ENCODE measurements around the gene CHST3. TPM values are rescaled to one million over a fixed set of nuclear protein-coding genes. Genes with fewer than 3 reads are reported as not detected.

Gene CHST3
- total RNA-seq, 1 donor from 2014 or later, result 12.9 TPM

DNA sequence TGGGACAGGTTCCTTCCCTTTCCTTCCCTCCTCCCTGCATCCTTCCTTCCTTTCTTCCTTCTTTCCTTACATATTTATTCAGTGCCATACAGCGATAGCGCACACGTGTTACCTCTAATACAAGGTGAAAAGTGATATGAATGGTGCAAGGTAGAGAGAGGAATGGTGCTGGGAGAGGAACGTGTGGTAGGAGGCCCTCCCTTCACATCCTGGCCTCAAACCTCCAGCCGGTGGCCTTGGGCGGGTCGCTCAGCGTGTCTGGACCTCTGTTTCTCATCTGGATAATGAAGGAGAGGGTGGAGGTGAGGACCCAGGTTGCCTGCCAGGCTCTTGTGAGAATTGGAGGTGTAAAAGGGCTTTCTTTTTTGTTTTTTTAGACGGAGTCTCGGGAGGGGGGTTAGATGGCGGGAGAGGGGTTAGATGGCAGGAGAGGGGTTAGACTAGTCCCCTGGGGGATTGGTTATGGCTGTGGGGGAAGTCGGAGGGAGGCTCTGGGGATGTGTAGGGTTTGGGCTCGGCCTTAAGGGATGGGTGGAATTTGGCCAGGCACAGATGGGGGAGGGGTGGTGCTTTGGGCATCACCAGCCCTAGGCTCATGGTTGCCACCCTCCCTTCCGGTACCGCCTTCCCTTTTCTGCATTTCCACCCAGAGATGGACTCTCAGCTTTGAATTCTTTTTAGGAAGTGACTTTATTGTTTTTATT is 14.9 kb downstream of the CHST3 start:
- TF ChIP-seq, protein P1, sequence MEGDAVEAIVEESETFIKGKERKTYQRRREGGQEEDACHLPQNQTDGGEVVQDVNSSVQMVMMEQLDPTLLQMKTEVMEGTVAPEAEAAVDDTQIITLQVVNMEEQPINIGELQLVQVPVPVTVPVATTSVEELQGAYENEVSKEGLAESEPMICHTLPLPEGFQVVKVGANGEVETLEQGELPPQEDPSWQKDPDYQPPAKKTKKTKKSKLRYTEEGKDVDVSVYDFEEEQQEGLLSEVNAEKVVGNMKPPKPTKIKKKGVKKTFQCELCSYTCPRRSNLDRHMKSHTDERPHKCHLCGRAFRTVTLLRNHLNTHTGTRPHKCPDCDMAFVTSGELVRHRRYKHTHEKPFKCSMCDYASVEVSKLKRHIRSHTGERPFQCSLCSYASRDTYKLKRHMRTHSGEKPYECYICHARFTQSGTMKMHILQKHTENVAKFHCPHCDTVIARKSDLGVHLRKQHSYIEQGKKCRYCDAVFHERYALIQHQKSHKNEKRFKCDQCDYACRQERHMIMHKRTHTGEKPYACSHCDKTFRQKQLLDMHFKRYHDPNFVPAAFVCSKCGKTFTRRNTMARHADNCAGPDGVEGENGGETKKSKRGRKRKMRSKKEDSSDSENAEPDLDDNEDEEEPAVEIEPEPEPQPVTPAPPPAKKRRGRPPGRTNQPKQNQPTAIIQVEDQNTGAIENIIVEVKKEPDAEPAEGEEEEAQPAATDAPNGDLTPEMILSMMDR (IDR thresholded peaks at IDR 0.05; ENCODE audit: unreplicated experiment), result no peak
- peaks cover 43% of the 10 kb centered on the region for H3K4me1 Mint-ChIP-seq (ENCODE audit: low read depth)
- H3K9me3 Mint-ChIP-seq (ENCODE audit: low read depth), result no peaks in the 10 kb centered on the region
- no peaks in the 10 kb centered on the region for H3K36me3 Mint-ChIP-seq (ENCODE audit: insufficient read depth)
- DNase-seq (ENCODE audit: low spot score, unreplicated experiment), result no peak
- no peak overlapping the region for H3K27ac Mint-ChIP-seq
- no peak overlapping the region for H3K4me3 Mint-ChIP-seq (ENCODE audit: low read depth)
- no peaks in the 10 kb centered on the region for H3K27me3 Mint-ChIP-seq

DNA sequence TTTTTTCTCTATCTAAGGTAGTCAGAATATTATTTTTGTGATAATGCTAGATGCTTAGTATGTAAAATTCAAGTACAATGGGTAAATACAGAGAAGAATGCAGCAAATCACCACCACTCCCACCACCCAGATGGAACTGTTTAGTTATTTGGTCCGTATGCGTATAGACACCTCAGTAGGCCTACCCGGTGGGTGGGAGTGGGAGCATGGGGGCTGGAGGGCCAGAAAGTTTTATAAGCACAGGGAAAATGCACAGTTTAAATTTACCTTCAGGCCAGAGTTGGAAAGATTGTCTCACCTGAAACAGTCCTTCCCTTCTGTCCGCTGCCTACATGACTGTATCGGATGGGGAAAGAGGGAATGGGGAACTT is 15.5 kb downstream of the CHST3 start:
- TF ChIP-seq, protein P1 (IDR thresholded peaks at IDR 0.05; ENCODE audit: unreplicated experiment), result no peak
- no peak for DNase-seq (ENCODE audit: low spot score, unreplicated experiment)
- Mint-ChIP-seq H3K9me3 (ENCODE audit: low read depth) (no peaks in the 10 kb centered on the region), H3K27ac (peak overlapping the region; percentile 30), H3K4me3 (ENCODE audit: low read depth) (no peak overlapping the region), H3K4me1 (ENCODE audit: low read depth) (peaks cover 43% of the 10 kb centered on the region), H3K36me3 (ENCODE audit: insufficient read depth) (no peaks in the 10 kb centered on the region), H3K27me3 (no peaks in the 10 kb centered on the region)

DNA sequence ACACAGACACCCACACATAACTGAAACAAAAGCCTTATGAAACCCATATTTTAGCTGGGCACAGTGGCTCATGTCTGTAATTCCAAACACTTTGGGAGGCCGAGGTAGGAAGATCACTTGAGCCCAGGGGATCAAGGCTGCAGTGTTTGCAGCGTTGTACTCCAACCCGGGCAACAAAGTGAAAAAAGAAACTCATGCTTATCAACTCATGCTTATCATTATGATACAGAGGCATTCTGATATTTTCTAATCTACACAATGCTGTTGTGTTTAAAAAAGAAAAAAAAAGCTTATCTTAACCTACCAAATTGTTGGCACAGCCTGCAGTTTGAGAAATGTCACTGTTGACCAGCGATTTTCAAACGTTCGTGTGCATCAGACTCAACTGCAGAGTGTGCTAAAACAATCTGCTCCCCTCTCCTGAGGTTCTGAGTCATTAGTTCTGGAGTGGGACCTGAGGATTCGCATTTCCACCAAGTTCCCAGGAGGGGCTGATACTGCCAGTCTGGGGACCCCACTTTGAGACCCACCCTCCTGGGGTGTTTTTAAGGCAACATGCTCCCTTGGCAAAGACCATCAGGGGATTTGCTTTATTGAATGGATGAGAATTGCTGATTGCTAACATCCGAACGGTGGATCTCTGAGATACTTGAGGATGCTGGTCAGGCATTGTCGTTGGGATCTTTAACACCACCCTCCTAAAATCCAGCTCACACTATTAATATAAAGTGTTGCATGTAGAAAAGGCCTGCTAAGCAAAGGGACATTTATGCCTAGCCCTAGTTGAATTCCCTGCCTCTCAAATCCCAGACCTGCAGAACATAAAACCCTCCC is 16.2 kb downstream of the CHST3 start:
- Mint-ChIP-seq H3K4me1 (ENCODE audit: low read depth) (peaks cover 41% of the 10 kb centered on the region), H3K4me3 (ENCODE audit: low read depth) (no peak overlapping the region), H3K27ac (no peak overlapping the region), H3K36me3 (ENCODE audit: insufficient read depth) (no peaks in the 10 kb centered on the region), H3K9me3 (ENCODE audit: low read depth) (no peaks in the 10 kb centered on the region), H3K27me3 (no peaks in the 10 kb centered on the region)
- DNase-seq (ENCODE audit: low spot score, unreplicated experiment), result no peak
- TF ChIP-seq, protein P1 (IDR thresholded peaks at IDR 0.05; ENCODE audit: unreplicated experiment), result no peak

DNA sequence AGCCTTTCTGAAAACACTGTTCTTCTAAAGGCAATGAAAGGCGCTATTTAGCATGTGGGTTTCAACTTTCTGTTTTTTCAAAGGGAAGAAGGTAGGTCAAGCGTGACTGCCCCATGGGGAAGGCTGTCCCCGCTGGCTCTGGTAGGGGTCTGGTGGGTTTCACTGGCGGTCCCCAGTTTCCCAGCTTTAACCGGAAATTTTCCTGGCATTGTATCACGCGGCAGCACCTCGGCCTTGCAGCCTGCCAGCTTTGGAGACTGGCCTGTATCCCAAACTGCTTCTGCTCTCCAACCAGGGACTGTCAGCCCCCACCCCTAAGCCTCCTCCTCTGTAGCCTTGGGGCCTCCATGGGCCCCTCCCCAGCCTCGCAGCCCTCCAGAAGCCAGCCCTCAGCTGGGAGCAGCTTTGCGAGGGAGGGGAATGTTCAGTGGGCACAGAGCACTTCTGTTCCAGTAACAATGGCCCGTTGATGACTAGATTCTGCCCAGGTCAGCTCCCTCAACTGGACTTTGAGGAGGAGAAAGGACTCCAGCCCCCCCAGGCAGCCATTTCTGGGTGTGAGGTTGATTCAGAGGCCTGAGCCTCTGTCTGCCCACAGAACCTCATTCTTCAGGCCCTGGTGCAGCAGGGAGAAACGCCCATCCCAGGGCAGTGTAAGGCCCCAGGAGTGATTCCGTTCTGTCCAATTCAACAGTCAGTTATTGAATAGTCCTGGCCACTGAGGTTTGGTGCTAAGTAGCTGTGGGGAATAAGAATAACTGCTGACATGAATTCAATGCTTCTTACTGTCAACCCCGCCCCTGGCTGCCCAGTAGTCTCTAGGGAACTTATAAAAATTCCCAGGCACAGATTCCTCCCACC is 17.1 kb downstream of the CHST3 start:
- no peak for DNase-seq (ENCODE audit: low spot score, unreplicated experiment)
- no peaks in the 10 kb centered on the region for H3K27me3 Mint-ChIP-seq
- peaks cover 39% of the 10 kb centered on the region for H3K4me1 Mint-ChIP-seq (ENCODE audit: low read depth)
- TF ChIP-seq, protein P1 (IDR thresholded peaks at IDR 0.05; ENCODE audit: unreplicated experiment), result no peak
- H3K27ac Mint-ChIP-seq, result no peak overlapping the region
- H3K4me3 Mint-ChIP-seq (ENCODE audit: low read depth), result no peak overlapping the region
- H3K9me3 Mint-ChIP-seq (ENCODE audit: low read depth), result no peaks in the 10 kb centered on the region
- H3K36me3 Mint-ChIP-seq (ENCODE audit: insufficient read depth), result no peaks in the 10 kb centered on the region

DNA sequence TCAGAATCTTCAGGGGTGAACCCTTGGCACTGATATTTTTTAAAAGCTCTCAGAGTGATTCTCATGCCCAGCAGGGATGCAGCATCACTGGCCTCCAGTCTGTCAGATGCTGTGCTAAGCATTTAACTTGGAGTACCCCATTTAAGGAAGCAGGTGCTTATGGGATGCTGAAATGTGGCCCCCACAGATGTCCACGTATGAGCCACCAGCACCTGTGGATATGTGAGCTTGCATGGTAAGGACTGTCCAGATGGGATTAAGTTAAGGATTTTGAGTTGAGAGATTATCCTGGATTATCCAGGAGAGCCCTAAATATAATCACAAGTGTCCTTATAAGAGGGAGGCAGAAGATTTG is 17.7 kb downstream of the CHST3 start:
- H3K9me3 Mint-ChIP-seq (ENCODE audit: low read depth), result no peaks in the 10 kb centered on the region

More for the DNA sequence above, 17.7 kb downstream of the CHST3 start:
- H3K4me3 Mint-ChIP-seq (ENCODE audit: low read depth), result no peak overlapping the region
- H3K4me1 Mint-ChIP-seq (ENCODE audit: low read depth), result peaks cover 35% of the 10 kb centered on the region
- H3K36me3 Mint-ChIP-seq (ENCODE audit: insufficient read depth), result no peaks in the 10 kb centered on the region
- no peak overlapping the region for H3K27ac Mint-ChIP-seq
- TF ChIP-seq, protein P1 (IDR thresholded peaks at IDR 0.05; ENCODE audit: unreplicated experiment), result no peak
- H3K27me3 Mint-ChIP-seq, result no peaks in the 10 kb centered on the region
- no peak for DNase-seq (ENCODE audit: low spot score, unreplicated experiment)

Measured in progenitor cell of endocrine pancreas (in vitro differentiated cells).